LNCAP (cell line): Measurements from ENCODE around the gene BRI3.

ENCODE experiments used
- TF ChIP-seq, protein P1 (sequence below): fragments of 450-650 bp; IDR thresholded peaks from 2 replicates; pipeline ENCODE4 v1.5.1; 2017; ENCODE audit warnings: mild to moderate bottlenecking

Gene BRI3

DNA sequence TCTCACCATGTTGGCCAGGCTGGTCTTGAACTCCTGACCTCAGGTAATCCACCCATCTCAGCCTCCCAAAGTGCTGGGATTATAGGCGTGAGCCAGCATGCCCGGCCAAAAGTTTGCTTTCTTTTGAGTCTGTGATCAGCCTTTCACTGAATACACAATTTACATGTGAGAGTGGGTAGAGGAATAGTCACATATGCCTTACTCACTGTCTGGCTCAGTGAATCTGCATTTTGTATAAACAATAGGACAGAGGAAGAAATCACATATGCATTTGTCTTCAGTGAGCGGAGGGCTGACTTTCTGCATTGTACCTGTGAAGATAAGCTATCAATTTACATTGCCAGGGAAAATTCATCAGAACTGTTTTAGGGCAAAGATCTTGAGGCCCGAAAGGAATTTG lies 27.0 kb upstream of the BRI3 start:
- TF ChIP-seq, protein P1, sequence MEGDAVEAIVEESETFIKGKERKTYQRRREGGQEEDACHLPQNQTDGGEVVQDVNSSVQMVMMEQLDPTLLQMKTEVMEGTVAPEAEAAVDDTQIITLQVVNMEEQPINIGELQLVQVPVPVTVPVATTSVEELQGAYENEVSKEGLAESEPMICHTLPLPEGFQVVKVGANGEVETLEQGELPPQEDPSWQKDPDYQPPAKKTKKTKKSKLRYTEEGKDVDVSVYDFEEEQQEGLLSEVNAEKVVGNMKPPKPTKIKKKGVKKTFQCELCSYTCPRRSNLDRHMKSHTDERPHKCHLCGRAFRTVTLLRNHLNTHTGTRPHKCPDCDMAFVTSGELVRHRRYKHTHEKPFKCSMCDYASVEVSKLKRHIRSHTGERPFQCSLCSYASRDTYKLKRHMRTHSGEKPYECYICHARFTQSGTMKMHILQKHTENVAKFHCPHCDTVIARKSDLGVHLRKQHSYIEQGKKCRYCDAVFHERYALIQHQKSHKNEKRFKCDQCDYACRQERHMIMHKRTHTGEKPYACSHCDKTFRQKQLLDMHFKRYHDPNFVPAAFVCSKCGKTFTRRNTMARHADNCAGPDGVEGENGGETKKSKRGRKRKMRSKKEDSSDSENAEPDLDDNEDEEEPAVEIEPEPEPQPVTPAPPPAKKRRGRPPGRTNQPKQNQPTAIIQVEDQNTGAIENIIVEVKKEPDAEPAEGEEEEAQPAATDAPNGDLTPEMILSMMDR: no peak

DNA sequence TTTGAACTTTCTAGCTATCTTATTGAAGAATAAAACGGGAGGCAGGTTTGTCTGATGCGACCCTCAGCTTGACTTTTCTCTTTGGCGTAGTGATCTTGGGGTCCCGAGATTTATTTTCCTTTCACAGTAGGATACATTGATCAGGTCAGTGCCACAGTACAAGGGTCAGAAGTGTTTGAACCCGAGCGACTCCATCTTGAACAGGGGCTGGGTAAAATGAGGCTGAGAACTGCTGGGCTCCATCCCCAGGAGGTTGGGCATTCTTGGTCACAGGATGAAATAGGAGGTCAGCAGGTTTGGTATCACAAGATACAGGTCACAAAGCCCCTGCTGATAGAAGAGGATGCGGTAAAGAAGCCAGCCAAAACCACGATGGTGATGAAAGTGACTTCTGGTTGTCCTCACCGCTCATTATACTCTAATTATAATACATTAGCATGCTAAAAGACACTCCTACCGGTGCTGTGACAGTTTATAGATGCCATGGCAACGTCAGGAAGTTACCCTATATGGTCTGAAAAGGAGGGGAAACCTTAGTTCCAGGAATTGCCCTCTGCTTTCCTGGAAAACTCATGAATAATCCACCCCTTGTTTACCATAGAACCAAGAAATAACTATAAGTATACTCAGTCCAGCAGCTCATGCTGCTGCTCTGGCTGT lies 26.4 kb upstream of the BRI3 start:
- TF ChIP-seq, protein P1: no peak

DNA sequence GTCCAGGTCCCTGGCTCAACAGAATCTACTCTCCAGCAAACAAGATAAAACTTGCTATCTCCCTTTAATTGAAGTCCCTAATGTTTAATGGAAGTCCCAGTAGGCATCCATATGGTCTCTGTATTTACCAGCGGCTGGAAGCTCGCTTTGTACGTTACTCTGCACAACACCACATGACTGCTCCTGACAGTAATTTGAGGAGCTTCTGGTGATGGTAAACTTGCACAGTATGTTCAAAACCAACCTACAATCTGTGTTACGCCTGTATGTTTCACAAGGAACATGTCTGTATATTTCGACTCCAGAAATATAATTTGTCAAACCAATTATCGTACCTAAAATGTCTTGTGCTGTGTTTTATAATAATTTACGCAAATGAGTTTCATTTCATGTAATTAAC lies 25.1 kb upstream of the BRI3 start:
- TF ChIP-seq, protein P1: no peak

DNA sequence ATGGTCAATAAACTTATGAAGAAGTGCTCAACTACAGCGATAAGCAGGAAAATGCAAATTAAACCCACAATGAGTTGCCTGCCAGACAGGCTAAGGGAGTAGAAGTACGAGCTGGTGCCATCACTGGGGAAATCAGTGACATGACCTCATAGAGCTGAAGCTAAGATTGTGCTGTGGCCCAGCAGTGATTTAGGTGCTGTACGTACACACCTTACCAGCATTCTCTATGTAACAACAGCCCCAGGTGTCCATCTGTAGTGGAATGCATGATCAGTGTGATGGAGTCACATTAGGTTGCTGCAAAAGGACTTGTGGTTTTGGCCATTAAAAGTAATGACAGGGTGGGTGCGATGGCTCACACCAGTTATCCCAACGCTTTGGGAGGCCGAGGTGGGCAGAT lies 23.8 kb upstream of the BRI3 start:
- TF ChIP-seq, protein P1: no peak

DNA sequence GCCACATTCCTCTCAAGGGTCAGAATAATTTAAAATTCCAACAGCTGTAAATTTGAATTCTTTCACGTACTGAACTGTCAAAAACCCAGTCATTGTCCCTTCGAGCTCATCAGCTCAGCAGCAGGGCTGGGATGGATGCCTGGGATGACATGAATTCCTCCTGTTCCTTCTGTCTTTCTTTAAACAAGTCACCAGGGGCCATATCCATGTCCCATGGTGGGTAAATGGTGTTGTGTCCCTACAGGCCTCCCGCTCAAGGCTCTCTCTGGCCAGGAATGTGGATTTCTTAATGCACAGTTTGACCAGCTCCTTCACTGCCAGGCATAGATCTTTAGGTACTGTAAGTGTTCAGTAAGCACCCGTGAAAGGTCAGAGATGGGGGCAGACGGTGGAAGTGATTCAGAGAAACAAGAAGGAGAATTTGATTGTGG lies 15.6 kb upstream of the BRI3 start:
- TF ChIP-seq, protein P1: no peak

DNA sequence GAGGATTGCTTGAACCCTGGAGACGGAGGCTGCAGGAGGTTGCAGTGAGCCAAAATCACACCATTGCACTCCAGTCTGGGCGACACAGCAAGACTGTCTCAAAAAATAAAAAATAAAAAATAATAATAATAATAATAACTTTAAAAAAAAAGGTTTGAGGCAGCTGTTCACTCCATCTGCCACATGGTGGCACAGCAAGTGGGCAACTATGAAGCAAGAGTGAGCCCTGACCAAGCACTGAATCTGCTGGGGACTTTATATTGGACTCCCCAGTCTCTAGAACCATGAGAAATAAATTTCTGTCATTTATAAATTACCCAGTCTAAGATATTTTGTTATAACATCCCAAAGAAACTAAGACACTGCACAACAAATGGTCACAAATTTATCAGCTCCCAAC lies 14.6 kb upstream of the BRI3 start:
- TF ChIP-seq, protein P1: peak; percentile 37; the same call in 1 of the 2 replicates

DNA sequence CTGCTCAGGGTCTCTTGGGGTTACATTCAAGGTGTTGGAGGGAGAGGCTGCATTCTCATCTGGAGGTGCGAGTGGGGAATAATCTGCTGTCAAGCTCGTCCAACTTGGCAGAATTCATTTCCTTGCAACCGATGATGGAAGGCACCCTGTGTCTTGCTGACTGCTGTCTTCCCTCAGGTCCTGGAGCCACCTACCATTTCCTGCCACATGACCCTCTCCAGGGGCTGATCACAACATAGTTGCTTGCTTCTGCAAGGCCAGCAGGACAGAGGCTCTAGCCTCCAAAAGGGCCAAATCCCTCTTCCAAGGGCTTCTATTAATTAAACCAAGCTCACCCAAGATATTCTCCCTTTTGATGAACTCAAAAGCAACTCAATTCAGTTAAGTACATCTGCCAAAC lies 14.2 kb upstream of the BRI3 start:
- TF ChIP-seq, protein P1: no peak
